Natural killer cell (primary cell): ENCODE data around the gene LRP6. TPM values are rescaled to one million over a fixed set of nuclear protein-coding genes. Genes with fewer than 3 reads are reported as not detected.

Experiments used
- ATAC-seq, 3 donors: fragments of 150-1000 bp in 2 of 3; fragments of 200-7000 bp in 1 of 3; cut with Tn5 transposase; 1 replicate in 1 of 3; 2 replicates in 2 of 3; pipeline ENCODE4 v1.10.0; 2021; ENCODE audit warnings: mild to moderate bottlenecking in 2 of 3, moderate library complexity in 2 of 3
- DNase-seq, 2 donors: peaks; one replicate each; pipeline versions ENCODE4 v3.0.0 to v3.0.0-alpha.2; 2013 to 2021; ENCODE audit warnings: mixed read lengths in 1 of 2
- H3K27ac ChIP-seq: one replicate; pipeline ENCODE4 v1.5.1; 2013; ENCODE audit warnings: mild to moderate bottlenecking, low read length
- H3K27me3 ChIP-seq: one replicate; pipeline ENCODE4 v1.6.1; 2013; ENCODE audit warnings: low read length; ENCODE audit not compliant: control insufficient read depth, insufficient read depth
- H3K36me3 ChIP-seq: one replicate; pipeline ENCODE4 v1.6.1; 2013; ENCODE audit warnings: low read length; ENCODE audit not compliant: control insufficient read depth, insufficient read depth
- H3K4me1 ChIP-seq: one replicate; pipeline ENCODE4 v1.6.1; 2013; ENCODE audit warnings: low read length; ENCODE audit not compliant: control insufficient read depth, insufficient read depth
- H3K4me3 ChIP-seq: one replicate; pipeline ENCODE4 v1.5.1; 2013; ENCODE audit warnings: low read length
- H3K9me3 ChIP-seq: one replicate; pipeline ENCODE4 v1.6.1; 2013; ENCODE audit warnings: low read length; ENCODE audit not compliant: control insufficient read depth, insufficient read depth
- H3K27ac Mint-ChIP-seq, 2 donors: one replicate each; pipeline ENCODE4 v1.8.0; 2022; ENCODE audit warnings: mild to moderate bottlenecking in 2 of 2, mixed read lengths in 2 of 2, moderate library complexity in 1 of 2
- H3K27me3 Mint-ChIP-seq, 2 donors: one replicate each; pipeline ENCODE4 v1.8.0; 2022; ENCODE audit warnings: low read depth in 2 of 2, mixed read lengths in 2 of 2
- H3K36me3 Mint-ChIP-seq: one replicate; pipeline ENCODE4 v1.8.0; 2022; ENCODE audit warnings: mixed read lengths
- H3K4me1 Mint-ChIP-seq, 2 donors: one replicate each; pipeline ENCODE4 v1.8.0; 2022; ENCODE audit warnings: mixed read lengths in 2 of 2
- H3K4me3 Mint-ChIP-seq: one replicate; pipeline ENCODE4 v1.8.0; 2022; ENCODE audit warnings: mild to moderate bottlenecking, moderate library complexity, mixed read lengths
- H3K9me3 Mint-ChIP-seq, 2 donors: one replicate each; pipeline ENCODE4 v1.8.0; 2022; ENCODE audit warnings: mixed read lengths in 2 of 2
- CTCF ChIP-seq: fragments of 200-600 bp; IDR thresholded peaks from one replicate; pipeline ENCODE4 v1.8.0; 2022; ENCODE audit warnings: antibody characterized with exemption
- WGBS: methylation state at CpG from one replicate; pipeline ENCODE4 v1.1.7; 2013; ENCODE audit warnings: missing lambda C conversion rate; ENCODE audit not compliant: insufficient coverage; 5-methylcytosine and 5-hydroxymethylcytosine counted together
- intact Hi-C: fragments of 100-400 bp; cut with micrococcal nuclease; formaldehyde crosslinking; loops from one replicate; pipeline ENCODE4 v1.14.2; 2022
- total RNA-seq, 4 donors: library from RNA; stranded (reverse); fragments of 120-200 nt in 1 of 4; gene quantifications; one replicate each; pipeline versions ENCODE4 v1.2.3 to v1.2.4, GENCODE V29; 2013 to 2022

Gene LRP6
- total RNA-seq, 3 donors from 2014 or later (not counting 1 experiment from before 2014, with no cell fraction given), result 0.05 to 0.33 TPM; not detected in 1

DNA sequence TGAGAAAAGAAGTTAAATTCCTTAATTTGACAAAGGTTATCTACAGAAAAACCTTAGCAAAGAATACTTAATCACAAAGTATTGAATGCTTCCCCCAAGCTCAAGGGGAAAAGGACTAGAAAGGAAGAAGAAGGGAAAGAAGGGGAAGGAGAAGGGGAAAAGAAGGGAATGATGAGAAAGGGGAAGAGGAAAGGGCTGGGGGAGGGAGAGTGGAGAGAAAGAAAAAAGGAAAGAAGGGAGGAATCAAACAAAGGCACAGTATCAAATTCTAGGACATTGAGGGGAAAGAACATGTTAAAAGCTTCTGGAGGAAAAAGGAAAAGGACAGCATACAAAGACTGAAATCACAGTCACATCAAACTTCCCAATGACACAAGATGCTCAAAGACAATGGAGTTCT lies 125.8 kb downstream of the LRP6 start:
- no peaks in the 10 kb centered on the region for H3K36me3 ChIP-seq
- H3K27me3 Mint-ChIP-seq, result peaks cover 34 to 70% of the 10 kb centered on the region in 2 donors
- intact Hi-C loops, result no loop called here

DNA sequence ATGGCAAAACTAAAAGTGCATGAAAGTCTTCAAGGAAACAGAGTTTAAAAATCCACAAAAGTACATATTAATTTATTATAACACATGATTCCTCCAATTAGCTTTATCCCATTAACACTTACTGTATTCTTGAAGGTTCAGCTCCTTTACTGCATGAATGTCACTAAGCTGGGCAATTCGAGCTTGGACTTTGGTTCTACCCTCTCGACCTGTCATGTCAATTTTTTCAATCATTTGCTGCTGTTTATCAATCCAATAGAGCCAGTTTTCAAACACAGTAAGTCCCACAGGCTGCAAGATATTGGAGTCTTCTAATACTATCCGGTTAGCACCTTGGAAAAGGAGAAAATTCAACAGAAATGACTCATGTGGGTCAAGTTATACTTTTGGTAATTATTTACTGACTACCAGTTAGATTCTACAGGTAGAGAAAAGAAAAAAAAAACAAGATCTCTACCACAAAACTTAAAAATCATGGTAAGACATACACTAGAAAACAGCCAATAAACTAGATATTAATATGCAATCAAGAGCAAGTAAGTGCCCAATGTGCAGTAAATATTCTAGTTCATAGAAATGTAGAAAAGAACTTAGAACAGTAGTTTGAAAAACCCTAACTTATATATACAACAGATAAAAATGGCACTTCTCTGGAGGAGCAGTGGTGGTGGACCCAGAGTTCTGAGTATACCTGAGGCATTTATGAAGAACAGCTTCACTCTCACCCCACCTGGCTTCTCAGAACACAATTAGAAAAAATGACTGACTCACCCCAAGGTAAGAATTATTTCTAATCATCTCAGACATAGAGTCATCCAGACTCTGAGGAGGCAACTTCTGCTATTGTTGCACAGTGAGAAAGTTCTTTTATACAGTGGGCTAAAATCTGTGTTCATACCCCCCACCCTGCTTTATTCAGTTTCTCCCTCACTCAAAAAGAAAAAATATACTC lies 128.4 kb downstream of the LRP6 start:
- Histone ChIP-seq H3K4me1 (no peaks in the 10 kb centered on the region), H3K9me3 (no peaks in the 10 kb centered on the region), H3K4me3 (no peak overlapping the region), H3K27ac (no peak overlapping the region), H3K27me3 (peaks cover 28% of the 10 kb centered on the region), H3K36me3 (no peaks in the 10 kb centered on the region)
- 77% methylated on average over 3 of the region's 3 CpGs for WGBS
- H3K27ac Mint-ChIP-seq, result no peak overlapping the region
- intact Hi-C loops, result no loop called here
- no peak for DNase-seq
- no peak for ATAC-seq
- peaks cover 37 to 71% of the 10 kb centered on the region in 2 donors for H3K27me3 Mint-ChIP-seq
- H3K36me3 Mint-ChIP-seq, result no peaks in the 10 kb centered on the region
- no peaks in the 10 kb centered on the region for H3K4me1 Mint-ChIP-seq
- no peak overlapping the region for H3K4me3 Mint-ChIP-seq
- no peaks in the 10 kb centered on the region for H3K9me3 Mint-ChIP-seq
- TF ChIP-seq CTCF, result no peak

More for the DNA sequence above, 125.8 kb downstream of the LRP6 start:
- Histone ChIP-seq H3K27me3 (peaks cover 21% of the 10 kb centered on the region), H3K4me3 (no peak overlapping the region), H3K9me3 (no peaks in the 10 kb centered on the region), H3K4me1 (no peaks in the 10 kb centered on the region), H3K27ac (no peak overlapping the region)
- no peak for TF ChIP-seq CTCF
- Mint-ChIP-seq H3K36me3 (no peaks in the 10 kb centered on the region), H3K4me3 (no peak overlapping the region), H3K9me3 (no peaks in the 10 kb centered on the region), H3K4me1 (no peaks in the 10 kb centered on the region), H3K27ac (no peak overlapping the region)
- ATAC-seq (no peak), DNase-seq (no peak)

- Histone ChIP-seq H3K4me1 (no peaks in the 10 kb centered on the region), H3K36me3 (no peaks in the 10 kb centered on the region), H3K4me3 (no peak overlapping the region), H3K27me3 (peaks cover 18% of the 10 kb centered on the region), H3K27ac (no peak overlapping the region), H3K9me3 (no peaks in the 10 kb centered on the region)
- no peak overlapping the region for H3K27ac Mint-ChIP-seq
- ATAC-seq (no peak), DNase-seq (no peak)
- TF ChIP-seq CTCF, result no peak
- H3K36me3 Mint-ChIP-seq, result no peaks in the 10 kb centered on the region
- no peak overlapping the region for H3K4me3 Mint-ChIP-seq
- H3K4me1 Mint-ChIP-seq, result no peaks in the 10 kb centered on the region
- 58% methylated on average over 2 of the region's 5 CpGs for WGBS
- H3K27me3 Mint-ChIP-seq, result peaks cover 21 to 43% of the 10 kb centered on the region in 2 donors
- intact Hi-C loops, result no loop called here
- no peaks in the 10 kb centered on the region for H3K9me3 Mint-ChIP-seq
Observed at GRCh38 chr12:12133785-12134184, 133.1 kb downstream of the LRP6 start.
